Left ventricle myocardium inferior (tissue), 1 donor: ENCODE measurements around the gene CLDN18. TPM values are rescaled to one million over a fixed set of nuclear protein-coding genes. Genes with fewer than 3 reads are reported as not detected.

Experiments
- DNase-seq: peaks from one replicate; pipeline ENCODE4 v3.0.0-alpha.2; 2020
- H3K27ac ChIP-seq: fragments of 200-600 bp; replicated peaks from 2 replicates; pipeline ENCODE4 v1.8.0; 2021
- H3K27me3 ChIP-seq: fragments of 200-600 bp; 2 replicates; pipeline ENCODE4 v1.8.0; 2021; ENCODE audit warnings: low read depth
- H3K36me3 ChIP-seq: fragments of 200-600 bp; 2 replicates; pipeline ENCODE4 v1.8.0; 2021
- H3K4me1 ChIP-seq: fragments of 200-600 bp; 2 replicates; pipeline ENCODE4 v1.8.0; 2021
- H3K4me3 ChIP-seq: fragments of 200-600 bp; 2 replicates; pipeline ENCODE4 v1.8.0; 2021; ENCODE audit warnings: mild to moderate bottlenecking, moderate library complexity
- H3K9me3 ChIP-seq: fragments of 200-600 bp; replicated peaks from 2 replicates; pipeline ENCODE4 v1.8.0; 2021
- CTCF ChIP-seq: fragments of 200-600 bp; IDR thresholded peaks from 2 replicates; pipeline ENCODE4 v1.8.0; 2021; ENCODE audit warnings: antibody characterized with exemption, mild to moderate bottlenecking, borderline replicate concordance
- intact Hi-C: fragments of 100-400 bp; cut with micrococcal nuclease; formaldehyde crosslinking; loops from one replicate; pipeline ENCODE4 v1.11.0; 2022
- total RNA-seq: library from RNA; stranded (reverse); fragmentation: NEBNext Ultra II Directional; extraction: Animal tissue kit (Norgen Biotek cat#: 25700); gene quantifications from one replicate; pipeline ENCODE4 v1.2.1, GENCODE V29; 2021
- donor health status: DM: no; HTN: yes; CAD: no; lungs with severe emphysema.

The CLDN18 gene
- total RNA-seq, 1 donor from 2014 or later = not detected

DNA sequence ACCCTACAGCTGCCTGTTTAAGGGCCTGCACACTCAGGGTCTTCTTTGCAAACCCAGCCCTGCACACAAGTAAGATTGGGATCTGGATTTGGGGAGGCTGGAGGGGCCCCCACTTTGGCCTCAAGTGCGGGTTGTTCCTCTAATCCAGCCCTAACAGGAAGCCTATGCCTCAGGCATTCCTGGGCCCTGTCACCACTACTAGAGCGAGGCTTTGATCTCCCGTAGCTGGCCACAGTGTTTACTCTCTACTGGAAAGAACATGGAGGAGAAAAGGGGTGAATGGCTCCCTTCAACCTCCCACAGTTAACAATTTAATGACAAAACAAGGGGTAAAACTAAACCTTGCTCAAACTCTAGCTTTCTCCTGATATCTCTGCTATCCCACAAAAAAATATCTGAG lies 57.0 kb downstream of the CLDN18 start:
- Histone ChIP-seq H3K27me3 (no peaks in the 10 kb centered on the region), H3K36me3 (peaks cover 63% of the 10 kb centered on the region), H3K4me3 (no peak overlapping the region), H3K4me1 (peaks cover 7% of the 10 kb centered on the region), H3K9me3 (no peaks in the 10 kb centered on the region), H3K27ac (no peak overlapping the region)
- DNase-seq = no peak
- intact Hi-C loops = loop anchor here (5.0 kb wide), 1 partner anchor 50 kb away; the partner anchor contains the start of gene DZIP1L
- TF ChIP-seq CTCF = no peak

- Histone ChIP-seq H3K4me3 (no peak overlapping the region), H3K36me3 (peaks cover 58% of the 10 kb centered on the region), H3K9me3 (no peaks in the 10 kb centered on the region), H3K27ac (no peak overlapping the region), H3K4me1 (no peaks in the 10 kb centered on the region), H3K27me3 (no peaks in the 10 kb centered on the region)
- no peak for TF ChIP-seq CTCF
- DNase-seq = no peak
- intact Hi-C loops = loop anchor here (5.0 kb wide), 1 partner anchor 49 kb away; the partner anchor contains the start of gene DZIP1L
These were observed 58.1 kb downstream of the CLDN18 start for GRCh38 chr3:138068046-138068445.

DNA sequence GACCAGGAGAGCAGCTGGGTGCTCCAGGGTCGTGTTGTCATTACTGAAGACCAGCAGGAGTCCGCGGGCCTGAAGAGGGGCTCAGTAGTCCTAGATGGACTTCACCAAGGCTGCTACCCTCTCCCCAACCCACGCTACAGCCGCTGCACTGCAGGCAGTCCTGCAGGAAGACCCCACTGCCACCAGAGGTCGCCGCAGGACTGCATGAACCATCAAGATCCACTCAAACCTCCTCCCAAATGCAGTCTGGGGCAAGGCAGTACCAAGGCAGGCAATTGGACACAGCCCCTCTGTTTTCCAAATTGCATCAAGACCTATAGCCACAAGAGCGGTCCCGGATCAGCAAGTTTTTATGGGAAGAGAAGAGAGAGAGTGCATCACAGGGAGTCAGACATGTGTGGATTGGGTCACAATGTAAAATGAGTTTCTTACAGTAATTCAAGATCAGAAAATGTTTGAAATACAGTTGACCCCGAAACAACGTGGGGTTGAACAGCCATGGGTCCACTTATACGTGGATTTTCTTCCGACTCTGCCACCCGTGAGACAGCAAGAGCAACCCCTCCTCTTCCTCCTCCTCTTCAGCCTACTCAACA lies 58.7 kb downstream of the CLDN18 start:
- no peaks in the 10 kb centered on the region for H3K27me3 ChIP-seq
- TF ChIP-seq CTCF = peak; percentile 99
- H3K4me3 ChIP-seq = no peak overlapping the region
- peaks cover 58% of the 10 kb centered on the region for H3K36me3 ChIP-seq
- peak; percentile 75 for DNase-seq
- intact Hi-C loops = loop anchor here (5.0 kb wide), 1 partner anchor 49 kb away; the partner anchor contains the start of gene DZIP1L
- no peaks in the 10 kb centered on the region for H3K9me3 ChIP-seq
- no peak overlapping the region for H3K27ac ChIP-seq
- H3K4me1 ChIP-seq = no peaks in the 10 kb centered on the region

DNA sequence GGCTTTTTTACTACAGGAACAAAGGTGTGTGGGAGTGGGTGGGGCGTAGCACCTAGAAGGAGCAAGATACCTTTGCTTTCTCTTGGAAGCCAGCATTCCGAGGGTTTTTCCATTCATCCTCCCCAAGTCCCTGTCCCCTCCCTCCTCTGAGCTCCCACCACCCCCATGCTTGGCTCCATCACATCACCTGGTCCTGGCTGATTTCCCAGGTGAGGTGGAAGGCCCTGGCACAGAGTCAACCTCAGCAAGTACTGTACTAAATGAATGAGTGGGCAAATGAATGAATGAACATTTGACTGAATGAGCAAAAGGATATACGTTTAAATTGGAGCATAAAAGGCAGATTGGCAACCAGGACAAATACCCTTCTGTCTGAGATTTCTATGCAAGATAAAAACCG lies 60.0 kb downstream of the CLDN18 start:
- H3K9me3 ChIP-seq = no peaks in the 10 kb centered on the region
- no peaks in the 10 kb centered on the region for H3K27me3 ChIP-seq
- intact Hi-C loops = no loop called here
- no peak for TF ChIP-seq CTCF
- H3K27ac ChIP-seq = no peak overlapping the region
- no peak overlapping the region for H3K4me3 ChIP-seq
- DNase-seq = no peak
- peaks cover 60% of the 10 kb centered on the region for H3K36me3 ChIP-seq
- no peaks in the 10 kb centered on the region for H3K4me1 ChIP-seq

DNA sequence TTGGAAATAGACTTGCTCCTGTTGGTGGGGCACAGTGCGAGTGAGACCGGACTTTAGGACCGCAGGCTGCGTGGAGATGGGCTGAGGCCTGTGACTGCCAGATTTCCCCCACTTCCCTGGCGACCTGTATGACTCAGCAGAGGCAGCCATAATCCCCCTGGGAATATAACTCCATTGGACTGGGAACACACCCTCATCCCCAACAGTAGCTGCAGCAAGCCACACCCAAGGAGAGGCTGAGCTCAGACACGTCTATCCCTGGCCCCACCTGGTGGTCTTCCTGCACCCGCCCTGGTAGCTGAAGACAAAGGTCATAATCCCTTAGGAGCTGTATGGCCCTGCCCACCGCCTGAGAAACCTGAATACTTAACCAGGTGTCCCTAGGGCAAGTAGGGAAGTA lies 62.8 kb downstream of the CLDN18 start:
- no peak for DNase-seq
- peaks cover 64% of the 10 kb centered on the region for H3K36me3 ChIP-seq
- H3K4me3 ChIP-seq = no peak overlapping the region
- no peaks in the 10 kb centered on the region for H3K9me3 ChIP-seq
- no peak for TF ChIP-seq CTCF
- H3K4me1 ChIP-seq = no peaks in the 10 kb centered on the region
- no peaks in the 10 kb centered on the region for H3K27me3 ChIP-seq
- H3K27ac ChIP-seq = no peak overlapping the region
- intact Hi-C loops = no loop called here
